GM18909 (cell line): ENCODE data around the gene USP54.
"Not testable (repeated sequence)": the region's sequence is repeated elsewhere in the genome, so short reads cannot be mapped to it uniquely, and the experiment has no call there.

ENCODE experiments used
- ATAC-seq: cut with Tn5 transposase; IDR thresholded peaks from one replicate; pipeline ENCODE4 v1.9.1; 2021; ENCODE audit warnings: mild to moderate bottlenecking; ENCODE audit not compliant: unreplicated experiment, poor library complexity

The USP54 gene

DNA sequence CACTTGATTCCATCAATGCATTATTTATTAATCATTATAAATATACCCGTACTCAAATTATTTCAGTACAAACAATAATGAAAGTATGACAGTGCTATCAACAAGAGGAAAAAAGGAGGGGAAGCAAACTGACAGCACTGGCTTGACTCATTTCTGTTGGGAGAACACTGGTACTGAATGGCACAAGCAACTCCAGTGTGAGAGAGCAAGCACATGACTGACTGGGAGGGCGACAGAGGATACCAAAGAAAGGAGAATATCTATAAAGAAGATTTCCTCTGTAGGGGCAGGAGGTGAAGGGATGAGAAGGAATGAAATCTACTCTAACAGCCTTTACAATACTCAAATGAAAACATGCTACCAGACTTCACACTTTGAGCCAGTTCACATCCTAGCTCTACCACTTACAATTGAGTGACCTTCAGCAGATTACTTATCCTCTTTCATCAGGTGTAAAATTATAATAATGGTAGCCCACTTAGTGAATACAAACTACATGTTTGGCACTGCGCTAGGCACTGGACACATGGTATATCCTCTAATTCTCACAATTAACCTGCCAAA lies 1.5 kb downstream of the USP54 start:
- no peak for ATAC-seq

DNA sequence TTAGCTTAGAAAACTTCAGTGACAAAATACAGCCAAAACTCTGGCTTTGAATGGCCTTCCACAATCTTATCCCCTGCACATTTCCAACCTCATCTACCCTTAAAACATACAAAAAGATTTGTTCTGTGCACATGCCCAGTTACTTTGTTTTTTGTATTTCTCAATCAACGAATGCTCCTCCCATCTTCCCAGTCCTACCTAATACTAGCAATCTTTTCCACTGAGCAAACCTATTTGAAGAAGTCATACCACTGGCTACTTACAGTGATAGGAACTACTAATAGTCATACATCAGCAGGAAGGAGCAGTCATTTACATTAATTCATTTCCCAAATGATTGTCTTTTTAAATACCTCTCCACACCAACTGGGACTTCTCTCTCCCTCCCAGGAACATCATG lies 2.5 kb downstream of the USP54 start:
- ATAC-seq, result no peak

DNA sequence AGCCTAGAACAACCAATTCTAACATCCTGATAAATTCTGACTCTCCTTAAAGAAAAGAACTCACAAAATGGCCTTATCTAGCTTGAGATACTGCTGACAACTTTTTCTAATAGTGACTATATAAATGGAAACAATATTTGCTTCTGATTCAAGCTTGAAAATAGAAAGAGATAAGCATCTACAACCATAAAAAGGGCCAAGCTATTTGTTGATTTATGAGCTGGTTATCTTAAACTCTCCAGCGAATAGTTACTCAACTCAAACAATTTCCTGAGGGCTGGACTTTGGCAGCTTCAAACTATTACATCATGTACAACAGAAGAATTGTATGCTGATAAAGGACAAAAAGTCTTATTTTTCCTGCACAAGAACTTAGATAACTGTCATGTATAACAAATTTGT lies 4.6 kb downstream of the USP54 start:
- ATAC-seq, result no peak

DNA sequence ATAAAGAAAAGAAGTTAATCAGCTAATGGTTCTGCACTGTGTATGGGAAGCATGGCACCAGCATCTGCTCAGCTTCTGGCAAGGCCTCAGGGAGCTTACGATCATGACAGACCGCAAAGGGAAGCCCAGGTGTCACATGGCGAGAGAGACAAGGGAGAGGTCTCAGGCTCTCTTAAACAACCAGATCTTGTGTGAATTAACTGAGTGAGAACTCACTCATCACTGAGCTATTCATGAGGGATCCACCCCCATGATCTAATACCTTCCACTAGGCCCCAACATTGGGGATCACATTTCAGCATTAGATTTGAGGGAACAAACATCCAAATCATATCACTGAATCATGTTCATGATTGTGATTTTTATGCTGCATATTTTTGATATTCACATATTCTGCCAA lies 5.8 kb downstream of the USP54 start:
- ATAC-seq, result no peak

DNA sequence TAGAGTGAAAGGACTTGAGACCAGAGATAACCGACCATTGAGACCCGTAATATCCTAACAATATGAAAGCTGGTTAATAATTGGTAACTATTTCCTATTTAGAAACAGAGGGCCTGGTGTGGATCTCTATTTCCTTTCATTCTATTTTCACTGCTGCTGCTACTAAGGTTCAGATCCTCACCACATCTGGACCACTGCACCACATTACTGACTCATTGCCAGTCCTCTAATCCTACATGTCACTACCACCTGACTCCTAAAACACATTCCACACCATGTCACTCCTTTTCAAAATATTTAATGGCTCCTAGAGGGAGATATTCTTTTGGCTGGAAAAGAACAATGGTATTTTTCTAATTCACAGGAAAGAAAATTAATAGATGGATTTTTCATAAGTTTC lies 6.4 kb downstream of the USP54 start:
- ATAC-seq, result no peak

DNA sequence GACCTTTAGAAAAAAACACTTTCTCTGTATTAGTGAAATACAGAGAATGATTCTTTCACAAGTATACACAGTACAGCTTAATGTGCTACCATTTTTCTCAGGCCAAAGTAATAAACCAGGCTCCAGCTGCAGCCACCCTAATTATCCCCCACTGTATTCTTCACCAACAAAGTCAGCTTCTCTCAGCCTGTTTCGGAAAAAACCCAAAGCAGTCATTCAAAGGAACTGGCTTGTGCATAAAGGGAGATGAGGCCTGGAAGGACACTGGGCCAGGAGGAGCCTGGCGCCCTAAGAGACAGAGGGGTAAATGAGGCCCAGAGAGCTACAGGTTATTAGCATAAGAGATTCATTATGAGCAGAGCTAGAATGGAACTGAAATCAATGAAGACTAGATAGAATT lies 9.2 kb downstream of the USP54 start:
- no peak for ATAC-seq

DNA sequence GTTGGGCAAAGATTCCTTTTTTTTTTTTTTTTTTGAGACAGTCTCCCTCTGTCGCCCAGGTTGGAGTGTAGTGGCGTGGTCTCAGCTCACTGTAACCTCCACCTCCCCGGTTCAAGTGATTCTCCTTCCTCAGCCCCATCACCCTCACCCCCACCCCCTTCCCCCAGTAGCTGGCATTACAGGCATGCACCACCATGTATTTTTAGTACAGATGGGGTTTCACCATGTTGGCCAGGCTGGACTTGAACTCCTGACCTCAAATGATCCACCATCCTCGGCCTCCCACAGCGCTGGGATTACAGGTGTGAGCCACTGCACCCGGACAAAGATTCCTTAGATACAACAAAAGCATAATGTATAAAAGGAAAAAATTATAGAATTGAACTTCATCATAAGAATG lies 12.2 kb downstream of the USP54 start:
- not testable (repeated sequence) for ATAC-seq

DNA sequence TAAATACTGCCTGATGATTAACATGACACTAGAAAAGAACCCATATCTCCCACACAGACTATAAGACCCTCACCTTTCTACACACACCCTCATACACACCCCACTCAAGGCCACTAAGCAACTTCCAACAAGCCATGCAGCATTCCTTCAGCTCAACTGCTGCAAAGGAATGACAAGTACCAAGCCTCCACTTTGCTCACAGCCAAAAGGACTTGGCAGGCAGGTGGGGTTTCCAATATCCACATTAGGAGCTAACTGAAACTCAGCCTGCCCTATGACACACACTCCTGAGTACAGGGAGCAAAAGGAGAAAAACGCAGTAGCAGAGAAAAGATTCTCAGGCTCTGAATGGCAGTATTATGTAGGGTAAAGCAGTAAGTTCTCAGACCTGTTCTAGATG lies 13.4 kb downstream of the USP54 start:
- no peak for ATAC-seq

DNA sequence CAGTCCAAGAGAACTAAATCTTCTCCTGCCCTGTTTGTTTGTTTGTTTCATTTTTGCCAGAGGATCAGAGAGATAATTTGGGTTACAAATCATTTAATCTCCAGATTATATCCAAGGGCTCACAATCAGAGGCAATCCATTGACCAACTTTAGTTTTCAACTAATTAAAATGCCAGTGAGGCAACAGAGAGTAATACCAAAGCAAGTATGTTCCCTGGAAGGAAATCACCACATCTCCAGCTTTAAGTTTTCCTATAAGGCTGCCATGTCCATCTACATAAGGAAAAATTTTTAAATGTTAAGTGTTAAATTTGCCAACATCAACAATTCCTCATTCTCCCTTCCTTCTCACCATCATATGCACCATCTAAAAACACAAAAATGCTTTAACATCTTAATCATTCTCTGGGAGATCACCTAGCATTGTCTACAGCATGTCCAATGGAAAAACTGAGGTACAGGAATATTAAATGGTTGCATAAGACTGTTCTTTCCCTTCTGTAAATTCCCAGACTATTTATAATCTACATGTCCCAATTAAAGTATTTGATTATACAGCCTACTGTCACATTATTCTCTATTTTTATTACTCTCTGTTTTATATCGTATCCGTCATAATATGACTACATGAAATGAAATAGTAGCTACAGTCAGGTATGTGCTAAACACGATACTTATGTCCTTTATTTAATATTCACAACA lies 14.1 kb downstream of the USP54 start:
- ATAC-seq, result no peak

DNA sequence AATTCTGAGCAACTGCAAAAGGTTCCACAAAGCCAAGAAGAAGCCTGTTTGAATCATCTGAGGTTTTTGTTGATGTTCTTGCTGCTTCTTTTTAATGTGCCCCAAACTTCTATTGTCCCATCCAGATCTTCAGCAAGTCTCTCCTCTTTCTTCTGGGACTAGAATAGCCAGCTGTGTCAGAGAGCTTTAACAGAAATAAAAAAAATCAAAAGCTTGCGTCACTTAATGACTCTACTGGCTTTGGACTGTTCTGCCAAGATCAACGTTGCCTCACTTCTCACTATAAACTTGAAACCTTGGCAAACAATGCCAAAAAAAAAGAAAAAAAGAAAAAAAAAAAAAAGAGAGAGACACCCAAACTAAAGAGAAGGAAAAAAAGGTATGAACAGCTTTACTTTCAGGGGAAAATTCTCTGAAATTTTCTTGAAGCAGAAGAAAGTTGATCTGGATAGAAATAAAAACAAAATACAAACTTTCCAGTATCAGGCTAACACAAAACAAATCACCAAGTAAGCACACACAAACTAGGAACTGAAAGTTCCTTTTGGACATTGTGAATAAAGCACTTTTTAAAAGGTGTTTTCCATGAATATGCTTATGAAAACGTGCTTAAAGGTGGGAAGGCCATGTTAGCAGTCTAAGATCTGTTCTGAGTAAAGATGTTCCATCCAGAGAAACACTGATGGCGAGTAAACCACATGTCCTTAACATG lies 14.8 kb downstream of the USP54 start:
- ATAC-seq, result no peak

DNA sequence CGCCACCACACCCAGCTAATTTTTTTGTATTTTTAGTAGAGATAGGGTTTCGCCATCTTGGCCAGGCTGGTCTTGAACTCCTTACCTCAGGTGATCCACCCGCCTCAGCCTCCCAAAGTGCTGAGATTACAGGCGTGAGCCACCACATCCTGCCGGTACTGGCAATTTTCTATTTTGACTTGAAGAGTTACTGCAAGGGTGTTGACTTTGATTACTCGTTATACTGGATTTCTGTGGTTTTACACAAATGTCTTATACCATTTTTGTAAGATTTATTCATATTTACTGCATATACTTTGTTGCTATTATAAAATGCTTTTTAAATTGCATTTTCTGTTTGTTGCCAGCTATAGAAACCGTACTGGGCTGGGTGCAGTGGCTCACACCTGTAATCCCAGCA lies 24.1 kb downstream of the USP54 start:
- not testable (repeated sequence) for ATAC-seq

DNA sequence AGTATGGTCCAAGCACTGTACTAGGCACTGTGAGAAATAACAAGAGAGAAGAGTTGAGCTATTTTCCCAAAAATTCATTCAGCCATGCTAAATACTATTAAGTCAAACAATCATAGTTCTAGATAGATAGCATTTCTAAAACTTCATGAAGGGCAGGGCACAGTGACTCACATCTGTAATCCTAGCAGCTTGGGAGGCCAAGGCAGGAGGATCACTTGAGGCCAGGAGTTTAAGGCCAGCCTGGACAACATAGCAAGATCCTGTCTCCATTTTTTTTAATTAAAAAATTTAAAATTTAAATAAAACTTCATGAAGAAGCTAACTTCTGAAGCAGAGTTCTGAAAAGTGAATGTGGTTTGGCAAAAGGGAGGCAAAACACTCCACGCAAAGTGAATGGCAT lies 29.9 kb downstream of the USP54 start:
- ATAC-seq, result no peak

DNA sequence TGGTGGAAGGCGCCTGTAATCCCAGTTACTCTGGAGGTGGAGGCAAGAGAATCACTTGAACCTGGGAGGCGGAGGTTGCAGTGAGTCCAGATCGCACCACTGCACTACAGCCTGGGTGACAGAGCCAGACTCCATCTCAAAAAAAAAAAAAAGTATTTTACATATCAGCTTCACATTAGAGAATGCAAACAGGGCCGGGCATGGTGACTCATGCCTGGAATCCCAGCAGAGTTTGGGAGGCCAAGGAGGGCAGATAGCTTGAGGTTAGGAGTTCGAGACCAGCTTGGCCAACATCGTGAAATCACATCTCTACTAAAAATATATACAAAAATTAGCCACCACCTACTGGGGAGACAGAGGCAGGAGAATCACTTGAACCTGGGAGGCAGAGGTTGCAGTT lies 31.6 kb downstream of the USP54 start:
- no peak for ATAC-seq

DNA sequence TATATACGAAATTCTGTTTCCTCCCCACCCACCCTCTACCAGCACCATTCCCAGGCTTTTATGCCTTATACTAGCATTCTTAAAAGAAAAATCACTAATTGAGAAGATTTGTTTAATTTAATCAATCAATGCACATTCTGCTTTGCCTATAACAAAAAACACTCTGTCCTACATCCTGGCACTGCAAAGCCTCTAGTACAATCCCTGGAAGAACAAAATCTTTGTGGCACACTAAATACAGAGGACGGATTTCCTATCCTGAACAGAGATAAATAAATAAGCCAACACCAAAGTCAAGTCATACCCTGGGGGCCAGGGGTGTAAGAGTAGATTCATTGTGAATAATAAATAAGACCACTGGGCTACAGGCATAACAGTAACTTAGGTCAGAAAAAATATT lies 34.3 kb downstream of the USP54 start:
- ATAC-seq, result no peak

DNA sequence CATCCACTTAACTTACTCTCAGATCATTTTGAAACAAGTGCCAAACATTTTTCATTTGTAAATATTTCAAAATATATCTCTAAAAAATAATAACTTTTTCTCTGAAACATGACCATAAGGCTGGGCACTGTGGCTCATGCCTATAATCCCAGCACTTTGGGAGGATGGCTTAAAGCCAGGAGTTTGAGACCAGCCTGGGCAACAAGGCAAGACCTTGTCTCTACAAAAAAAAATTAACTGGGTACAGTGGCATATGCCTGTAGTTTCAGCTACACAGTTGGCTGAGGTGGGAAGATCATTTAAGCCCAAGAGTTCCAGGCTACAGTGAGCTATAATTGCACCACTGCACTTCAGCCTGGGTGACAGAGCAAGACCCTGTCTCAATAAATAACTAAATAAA lies 36.4 kb downstream of the USP54 start:
- ATAC-seq, result no peak

DNA sequence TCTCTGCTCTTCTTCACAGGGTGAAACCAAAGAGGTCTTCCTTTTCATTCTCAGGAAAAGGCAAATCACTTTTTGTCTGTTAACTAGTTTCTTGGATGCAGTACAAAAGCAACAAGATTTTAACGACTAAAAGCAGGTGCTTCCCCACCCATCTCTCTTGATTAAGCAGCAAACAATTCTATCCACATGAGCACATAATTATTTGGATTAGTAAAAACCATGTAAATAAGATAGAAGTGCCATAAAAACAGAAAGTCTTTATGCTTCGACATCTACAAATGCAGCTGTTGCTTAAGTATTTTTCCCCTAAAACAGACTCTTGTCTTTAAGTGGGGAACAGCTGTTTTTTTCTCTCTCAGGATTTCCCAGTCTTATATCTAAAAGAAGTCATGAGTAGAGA lies 37.4 kb downstream of the USP54 start:
- ATAC-seq, result no peak

DNA sequence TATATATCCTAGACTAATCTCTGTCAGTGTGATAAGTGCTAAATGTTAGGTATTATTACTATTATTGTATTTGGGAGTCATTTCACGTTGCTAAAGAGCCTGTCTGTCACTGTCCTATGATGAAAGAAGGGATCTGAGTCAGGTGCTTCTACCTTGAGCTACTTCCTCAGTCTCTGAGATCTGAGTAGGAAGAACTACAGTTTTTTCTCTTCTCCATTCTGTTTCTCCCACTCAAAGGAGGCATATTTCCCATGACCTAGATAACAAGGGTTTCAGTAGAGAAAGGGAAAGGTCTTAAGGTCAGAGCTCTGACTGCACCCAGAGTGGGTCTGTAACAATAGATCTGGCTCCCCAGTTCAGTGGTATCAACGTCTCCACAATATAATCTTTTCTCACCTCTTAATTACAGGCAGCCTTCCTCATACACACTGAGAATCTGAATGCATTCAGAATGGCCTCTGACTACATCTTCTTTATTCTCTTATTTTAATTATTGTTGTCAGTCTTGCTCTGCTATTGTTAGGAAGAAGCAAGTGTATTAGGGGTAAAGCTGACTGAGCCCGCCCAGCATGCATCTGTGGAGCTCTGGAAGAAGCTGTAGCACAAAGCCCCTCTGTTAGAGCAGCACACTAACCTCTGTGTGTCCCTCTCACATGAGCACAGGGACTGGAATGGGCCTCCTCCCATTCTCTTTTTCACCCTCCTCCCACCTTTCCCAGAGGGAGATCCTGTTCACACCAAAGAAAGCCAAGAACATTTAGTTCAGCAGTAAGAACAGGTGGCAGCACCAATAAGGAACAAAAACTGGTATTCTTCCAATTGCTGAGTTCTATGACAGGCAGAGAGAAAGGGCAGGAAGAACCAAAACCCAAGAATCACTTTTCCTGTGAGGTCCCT lies 38.1 kb downstream of the USP54 start:
- ATAC-seq, result no peak

DNA sequence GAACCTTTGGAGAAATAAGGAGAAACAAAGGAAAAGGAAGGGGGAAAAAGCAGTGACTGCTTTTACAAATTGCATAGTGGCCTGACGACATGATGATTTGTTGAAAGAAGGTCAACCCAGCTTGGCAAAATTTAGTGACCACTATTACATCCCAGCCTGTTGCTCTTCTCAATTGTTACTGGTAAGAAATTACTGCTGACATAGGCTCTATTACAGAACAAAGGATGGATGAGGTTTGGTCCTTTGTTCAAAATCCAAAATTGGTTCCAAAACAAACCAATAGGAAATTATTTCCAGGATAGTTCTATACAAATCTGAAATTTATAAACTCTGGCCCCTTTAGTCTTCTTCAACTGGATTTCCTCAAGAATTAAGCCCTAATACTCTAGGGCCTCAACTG lies 39.6 kb downstream of the USP54 start:
- no peak for ATAC-seq

DNA sequence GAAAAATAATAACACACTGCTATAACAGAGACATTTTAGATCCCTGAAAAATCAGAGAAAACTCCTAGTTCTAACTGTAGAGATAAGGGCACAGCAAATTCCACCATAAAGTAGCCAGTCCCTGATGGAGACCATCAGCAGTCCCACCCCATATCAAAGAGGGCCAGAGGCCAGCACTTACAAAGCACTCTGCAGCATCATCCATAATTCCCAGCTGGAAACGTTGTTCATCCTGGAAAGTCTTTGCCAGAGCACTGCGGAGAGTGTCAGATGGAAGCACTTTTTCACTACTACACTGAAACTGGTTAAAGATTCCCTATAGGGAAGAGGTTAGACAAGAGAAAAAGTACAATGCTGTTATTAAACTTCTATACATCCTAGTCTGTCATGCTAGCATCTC lies 45.8 kb downstream of the USP54 start:
- no peak for ATAC-seq

DNA sequence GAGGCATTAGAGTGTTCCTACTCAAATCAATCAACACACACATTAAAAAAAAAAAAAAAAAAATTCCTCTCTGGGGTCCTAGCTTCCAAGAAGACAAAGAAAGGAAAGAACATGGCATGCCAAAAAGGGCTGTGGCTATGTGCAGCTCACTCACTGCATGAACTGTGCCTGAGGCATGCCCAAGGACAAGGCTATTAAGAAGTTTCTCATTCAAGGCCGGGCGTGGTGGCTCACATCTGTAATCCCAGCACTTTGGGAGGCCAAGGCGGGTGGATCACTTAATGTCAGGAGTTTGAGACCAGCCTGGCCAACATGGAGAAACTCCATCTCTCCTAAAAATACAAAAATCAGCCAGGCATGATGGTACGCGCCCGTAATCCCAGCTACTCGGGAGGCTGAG lies 53.4 kb downstream of the USP54 start:
- ATAC-seq, result no peak

DNA sequence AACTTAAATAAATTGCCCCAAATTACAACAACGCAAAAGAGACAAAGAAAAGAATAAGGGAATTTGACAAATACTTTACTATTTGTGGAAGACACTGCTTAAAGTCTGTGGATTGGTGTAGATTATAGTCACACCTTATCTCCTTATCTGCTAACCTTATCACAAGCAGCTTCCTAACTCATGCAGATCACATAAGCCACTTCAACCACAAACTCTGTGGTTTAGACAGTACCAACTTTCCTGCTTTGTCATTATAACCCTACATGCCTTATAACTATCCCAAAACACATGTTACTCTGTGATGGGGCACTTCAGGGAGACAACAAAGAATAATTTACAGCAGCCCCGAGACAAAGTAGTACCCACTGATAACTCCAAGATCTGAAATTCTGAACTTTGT lies 53.9 kb downstream of the USP54 start:
- ATAC-seq, result no peak
